GM12873 (cell line): Measurements from ENCODE around the gene RBBP7.

Experiments
- TF ChIP-seq, protein P1 (sequence below): IDR thresholded peaks from 2 replicates; pipeline ENCODE4 v1.5.1; 2012; ENCODE audit warnings: low read depth, mild to moderate bottlenecking, moderate library complexity, low read length, control low read depth; ENCODE audit not compliant: insufficient read depth; ENCODE audit errors: missing control alignments

Gene RBBP7

DNA sequence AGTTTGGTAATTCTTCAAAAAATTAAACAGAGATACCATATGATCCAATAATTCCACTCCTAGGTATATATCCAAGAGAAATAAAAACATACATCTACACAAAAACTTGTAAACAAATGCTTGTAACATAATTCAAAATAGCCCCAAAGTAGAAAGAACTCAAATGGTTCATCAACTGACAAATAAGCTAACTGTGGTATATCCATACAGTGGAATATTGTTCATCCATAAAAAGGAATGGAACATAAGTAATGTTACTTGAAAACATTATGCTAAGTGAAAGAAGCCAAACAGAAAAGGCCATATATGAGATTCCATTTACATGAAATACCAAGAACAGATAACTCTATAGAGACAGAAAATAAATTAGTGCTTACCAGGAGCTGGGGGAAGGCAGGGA, 13.4 kb downstream of the RBBP7 start:
- TF ChIP-seq, protein P1, sequence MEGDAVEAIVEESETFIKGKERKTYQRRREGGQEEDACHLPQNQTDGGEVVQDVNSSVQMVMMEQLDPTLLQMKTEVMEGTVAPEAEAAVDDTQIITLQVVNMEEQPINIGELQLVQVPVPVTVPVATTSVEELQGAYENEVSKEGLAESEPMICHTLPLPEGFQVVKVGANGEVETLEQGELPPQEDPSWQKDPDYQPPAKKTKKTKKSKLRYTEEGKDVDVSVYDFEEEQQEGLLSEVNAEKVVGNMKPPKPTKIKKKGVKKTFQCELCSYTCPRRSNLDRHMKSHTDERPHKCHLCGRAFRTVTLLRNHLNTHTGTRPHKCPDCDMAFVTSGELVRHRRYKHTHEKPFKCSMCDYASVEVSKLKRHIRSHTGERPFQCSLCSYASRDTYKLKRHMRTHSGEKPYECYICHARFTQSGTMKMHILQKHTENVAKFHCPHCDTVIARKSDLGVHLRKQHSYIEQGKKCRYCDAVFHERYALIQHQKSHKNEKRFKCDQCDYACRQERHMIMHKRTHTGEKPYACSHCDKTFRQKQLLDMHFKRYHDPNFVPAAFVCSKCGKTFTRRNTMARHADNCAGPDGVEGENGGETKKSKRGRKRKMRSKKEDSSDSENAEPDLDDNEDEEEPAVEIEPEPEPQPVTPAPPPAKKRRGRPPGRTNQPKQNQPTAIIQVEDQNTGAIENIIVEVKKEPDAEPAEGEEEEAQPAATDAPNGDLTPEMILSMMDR: no peak

DNA sequence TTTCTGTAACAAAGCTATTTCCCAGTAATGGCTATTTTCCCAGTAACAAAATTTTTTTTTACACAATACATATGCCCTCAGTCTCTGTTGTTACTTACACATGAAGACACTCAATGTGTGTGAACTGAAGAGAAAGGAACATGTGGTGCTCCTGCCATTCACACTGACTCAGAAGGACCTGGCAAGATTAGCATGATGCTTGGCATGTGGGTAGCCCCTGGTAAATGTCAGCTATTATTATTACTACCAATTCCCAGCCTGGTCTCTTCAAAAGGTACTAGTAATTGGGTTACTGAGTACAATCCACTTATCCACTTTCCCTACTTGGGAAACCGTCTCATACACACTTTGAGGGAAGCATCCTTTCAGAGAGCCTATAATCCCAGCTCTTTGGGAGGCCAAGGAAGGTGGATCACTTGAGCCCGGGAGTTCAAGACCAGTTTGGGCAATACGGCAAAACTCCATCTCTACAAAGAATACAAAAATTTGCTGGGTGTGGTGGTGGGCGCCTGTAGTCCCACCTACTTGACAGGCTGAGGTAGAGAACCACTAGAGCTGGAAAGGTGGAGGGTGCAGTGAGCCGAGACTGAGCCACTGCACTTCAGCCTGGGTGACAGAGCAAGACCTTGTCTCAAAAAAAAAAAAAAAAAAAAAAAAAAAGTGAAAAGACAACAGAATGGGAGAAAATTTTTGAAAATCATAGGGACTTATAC, 14.6 kb downstream of the RBBP7 start:
- TF ChIP-seq, protein P1: no peak

DNA sequence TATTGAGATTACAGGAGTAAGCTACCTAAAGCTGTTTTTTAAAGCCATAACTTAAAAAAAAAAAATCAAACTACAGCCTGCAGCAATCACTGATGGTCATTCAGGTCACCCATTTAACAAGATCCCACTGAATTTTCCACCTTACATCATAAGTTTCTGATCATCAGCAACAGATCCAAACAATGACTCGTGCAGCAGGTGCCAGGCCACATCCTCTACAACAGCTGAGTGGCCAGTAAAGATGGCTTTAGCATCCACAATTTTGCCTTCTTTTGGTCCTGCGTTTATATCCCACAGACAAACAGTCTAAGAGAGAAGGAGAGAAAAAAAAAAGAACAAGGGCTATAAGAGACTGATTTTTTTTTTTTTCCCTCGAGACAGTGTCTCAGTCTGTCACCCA, 16.6 kb downstream of the RBBP7 start:
- TF ChIP-seq, protein P1: no peak

DNA sequence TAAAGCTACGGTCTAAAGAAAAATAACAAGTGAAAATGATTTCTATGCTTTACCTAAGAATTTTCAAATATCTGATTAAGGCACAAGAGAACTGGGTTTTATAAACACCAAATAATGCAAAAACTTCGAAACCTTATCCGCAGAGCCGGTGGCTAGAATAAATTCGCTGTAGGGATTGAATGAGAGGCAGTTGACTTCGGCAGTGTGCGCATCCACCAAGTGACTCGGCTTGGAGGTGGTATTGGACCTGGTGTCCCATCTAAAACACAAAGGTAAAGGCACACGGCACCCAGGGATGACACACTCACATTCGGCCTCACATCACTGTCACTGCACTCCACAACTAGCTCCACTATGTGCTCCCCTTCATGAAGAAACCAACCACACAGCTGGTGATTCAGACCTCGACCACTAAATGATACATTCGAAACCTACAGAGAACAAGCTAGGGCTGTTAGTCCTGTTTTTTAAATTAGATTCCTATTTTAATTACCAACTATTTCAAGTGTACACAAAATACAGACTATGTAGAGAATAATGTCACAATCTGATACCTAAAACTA, 17.5 kb downstream of the RBBP7 start:
- TF ChIP-seq, protein P1: no peak

DNA sequence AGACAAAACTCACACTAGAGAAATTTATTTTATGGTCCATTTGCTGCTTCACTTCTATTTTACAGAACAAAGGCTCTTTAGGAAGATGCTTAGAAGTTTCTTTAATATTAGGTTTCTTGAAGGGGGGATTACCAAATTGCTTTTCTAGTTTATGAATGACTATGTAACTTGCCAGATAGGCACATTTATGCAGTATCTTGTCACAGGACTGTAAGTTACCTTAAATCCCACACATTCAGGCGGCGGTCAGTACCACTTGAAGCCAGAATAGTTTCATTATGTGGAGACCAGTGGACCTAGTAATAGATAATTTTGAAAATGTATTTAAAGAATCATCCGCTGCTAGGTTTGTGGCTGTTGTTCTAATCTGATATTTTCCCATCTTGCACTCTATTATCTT, 18.3 kb downstream of the RBBP7 start:
- TF ChIP-seq, protein P1: no peak

DNA sequence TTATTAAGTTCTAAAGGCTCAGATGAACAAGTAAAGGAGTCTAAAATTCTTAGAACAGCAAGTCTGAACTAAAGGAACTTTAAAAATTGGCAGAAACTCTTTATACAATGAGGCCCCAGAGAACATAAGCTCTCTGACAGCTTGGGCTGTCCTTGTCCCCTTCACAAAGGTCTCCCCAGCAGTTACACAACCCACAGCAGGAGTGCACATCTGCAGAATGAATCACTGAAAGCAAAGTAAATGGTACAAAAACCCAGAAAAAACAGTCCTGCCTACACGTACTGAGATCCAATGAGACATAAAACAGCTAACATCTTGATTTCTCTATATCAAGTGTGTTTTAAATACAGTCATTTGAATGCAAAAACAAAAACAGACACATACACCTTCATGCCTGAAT, 18.7 kb downstream of the RBBP7 start:
- TF ChIP-seq, protein P1: no peak

DNA sequence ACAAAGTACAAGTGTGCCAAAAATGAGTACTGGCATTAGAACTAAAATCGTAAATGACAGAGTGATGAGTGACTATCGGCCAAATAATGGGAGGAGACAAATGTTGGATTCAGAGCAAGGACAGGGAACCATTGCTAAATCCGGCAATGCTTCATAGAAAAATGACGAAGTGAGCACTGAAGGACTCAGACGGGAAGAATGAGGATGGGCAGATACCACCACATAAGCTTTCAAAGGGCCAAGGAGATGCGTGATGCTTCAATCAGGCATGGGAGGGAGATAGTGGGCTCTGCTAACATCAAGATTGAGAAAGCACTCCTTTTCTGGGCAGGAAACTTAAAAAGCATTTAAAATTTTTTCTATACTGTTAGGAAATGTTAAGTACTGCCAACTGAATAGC, 21.6 kb downstream of the RBBP7 start:
- TF ChIP-seq, protein P1: no peak
